HepG2 (cell line): ENCODE results near the gene ITGA7. TPM values are rescaled to one million over a fixed set of nuclear protein-coding genes. Genes with fewer than 3 reads are reported as not detected.

Experiments
- BCL6 ChIP-seq: IDR thresholded peaks from 2 replicates; pipeline ENCODE4 v1.6.1; 2016; ENCODE audit warnings: missing genetic modification reagents, missing compliant biosample characterization
- CBX1 ChIP-seq: IDR thresholded peaks from one replicate; pipeline ENCODE4 v1.6.1; 2016; ENCODE audit warnings: antibody characterized with exemption, low read depth
- CREB3 ChIP-seq: sonication (generic); formaldehyde crosslinking; IDR thresholded peaks from 2 replicates; pipeline ENCODE4 v1.5.0; 2020; ENCODE audit warnings: missing genetic modification reagents
- EEA1 ChIP-seq: sonication (generic); formaldehyde crosslinking; IDR thresholded peaks from 2 replicates; pipeline ENCODE4 v1.5.1; 2020; ENCODE audit warnings: mild to moderate bottlenecking, missing genetic modification reagents, borderline replicate concordance
- GLMP ChIP-seq: sonication (generic); formaldehyde crosslinking; IDR thresholded peaks from 2 replicates; pipeline ENCODE4 v1.9.0; 2021; ENCODE audit warnings: missing genetic modification reagents, mild to moderate bottlenecking, borderline replicate concordance
- IKZF5 ChIP-seq: IDR thresholded peaks from 2 replicates; pipeline ENCODE4 v1.6.1; 2018; ENCODE audit warnings: missing genetic modification reagents, mild to moderate bottlenecking, missing compliant biosample characterization
- PAX8 ChIP-seq: sonication (generic); formaldehyde crosslinking; IDR thresholded peaks from 2 replicates; pipeline ENCODE4 v1.8.0; 2022; ENCODE audit warnings: mild to moderate bottlenecking, missing genetic modification reagents, borderline replicate concordance
- SETDB1 ChIP-seq: sonication (generic); formaldehyde crosslinking; IDR thresholded peaks from 2 replicates; pipeline ENCODE4 v1.5.1; 2020; ENCODE audit warnings: missing genetic modification reagents, mild to moderate bottlenecking, borderline replicate concordance
- UBTF ChIP-seq: sonication (generic); formaldehyde crosslinking; IDR thresholded peaks from 2 replicates; pipeline ENCODE4 v1.4.0; 2020; ENCODE audit warnings: mild to moderate bottlenecking, missing genetic modification reagents
- XBP1 ChIP-seq: sonication (generic); formaldehyde crosslinking; IDR thresholded peaks from 2 replicates; pipeline ENCODE4 v1.5.0; 2020; ENCODE audit warnings: missing genetic modification reagents
- XRCC5 ChIP-seq: fragments of 200-400 bp; formaldehyde crosslinking; optimal IDR thresholded peaks from 2 replicates; pipeline ENCODE3; 2017; ENCODE audit warnings: mild to moderate bottlenecking, low read length
- ZBTB2 ChIP-seq: sonication (generic); formaldehyde crosslinking; IDR thresholded peaks from 2 replicates; pipeline ENCODE4 v1.8.0; 2022; ENCODE audit warnings: low read depth, missing genetic modification reagents
- ZNF160 ChIP-seq: sonication (generic); formaldehyde crosslinking; IDR thresholded peaks from 2 replicates; pipeline ENCODE4 v1.8.0; 2022; ENCODE audit warnings: mild to moderate bottlenecking, inconsistent platforms, missing genetic modification reagents
- ZNF280B ChIP-seq: sonication (generic); formaldehyde crosslinking; IDR thresholded peaks from 2 replicates; pipeline ENCODE4 v1.5.0; 2020; ENCODE audit warnings: missing genetic modification reagents, mild to moderate bottlenecking, borderline replicate concordance
- ZNF282 ChIP-seq: fragments of 450-650 bp; IDR thresholded peaks from 2 replicates; pipeline ENCODE4 v1.6.1; 2018; ENCODE audit not compliant: partially characterized antibody
- ZNF33B ChIP-seq: sonication (generic); formaldehyde crosslinking; IDR thresholded peaks from 2 replicates; pipeline ENCODE4 v1.5.1; 2020; ENCODE audit warnings: mild to moderate bottlenecking, missing genetic modification reagents
- ZNF775 ChIP-seq: sonication (generic); formaldehyde crosslinking; IDR thresholded peaks from 2 replicates; pipeline ENCODE4 v1.4.0; 2020; ENCODE audit warnings: missing genetic modification reagents, mild to moderate bottlenecking, moderate library complexity, borderline replicate concordance
- ZNF883 ChIP-seq: sonication (generic); formaldehyde crosslinking; IDR thresholded peaks from 2 replicates; pipeline ENCODE4 v1.5.1; 2020; ENCODE audit warnings: mild to moderate bottlenecking, missing genetic modification reagents; ENCODE audit errors: not compliant biosample characterization
- polyA plus RNA-seq, 8 experiments: library from polyadenylated mRNA; depleted of rRNA in 3 of 8; stranded (reverse) in 7 of 8; unstranded in 1 of 8; fragments of >200 nt; fragmentation: Illumina TruSeq in 4 of 8; extraction: Trizol in 4 of 8; gene quantifications; 2 replicates each; pipeline versions ENCODE4 v1.2.1 to v1.2.3, GENCODE V29; 2011 to 2016; ENCODE audit warnings: low read depth in 4 of 8, missing spikeins in 1 of 8, mixed read lengths in 1 of 8; ENCODE audit not compliant: insufficient read depth in 1 of 8
- total RNA-seq, 5 experiments: library from RNA; depleted of rRNA; stranded (reverse); fragments of >200 nt; fragmentation: Illumina TruSeq; extraction: Trizol; gene quantifications; 2 replicates each; pipeline ENCODE4 v1.2.3, GENCODE V29; 2016; ENCODE audit warnings: low read depth in 1 of 5

Gene ITGA7
- total and polyA plus RNA-seq, 2 of the 13 experiments (the other 11 are each of a cell fraction or from before 2014, with no cell fraction given): 0.65 to 0.75 TPM

- TF ChIP-seq CREB3 (no peak), BCL6 (peak; percentile 62), UBTF (CRISPR knock-in tag) (peak; percentile 82), IKZF5 (peak; percentile 77; the same call in 1 of the 2 replicates), XRCC5 (no peak), ZBTB2 (0 out of 2 replicates have a peak, but pooled peaks have one; percentile 50), EEA1 (CRISPR knock-in tag) (no peak), PAX8 (no peak), ZNF282 (no peak), XBP1 (CRISPR knock-in tag) (no peak), ZNF33B (no peak), SETDB1 (CRISPR knock-in tag) (0 out of 2 replicates have a peak, but pooled peaks have one; percentile 14), ZNF883 (peak; percentile 71), ZNF775 (no peak), ZNF280B (CRISPR knock-in tag) (peak; percentile 64; the same call in 1 of the 2 replicates), CBX1 (peak; percentile 69), GLMP (no peak), ZNF160 (CRISPR knock-in tag) (no peak)
Observed at GRCh38 chr12:55715833-55716581, 8.3 kb upstream of the ITGA7 start, which contains the start of gene BLOC1S1 (continued).
